ENCODE results near the gene ZNF142. TPM values are rescaled to one million over a fixed set of nuclear protein-coding genes. Genes with fewer than 3 reads are reported as not detected.

The ZNF142 gene
- total RNA-seq, 1 donor from 2014 or later, result 5.1 TPM

GRCh38 chr2:218655751-218656150 is 3.7 kb downstream of the ZNF142 start:
- no peak for DNase-seq (ENCODE audit: low spot score)

- DNase-seq (ENCODE audit: low spot score), result no peak
Observed at GRCh38 chr2:218648787-218649100, 10.7 kb downstream of the ZNF142 start.

- peak; percentile 53 for DNase-seq (ENCODE audit: low spot score)
Observed at GRCh38 chr2:218648088-218648786, 11.2 kb downstream of the ZNF142 start.

- DNase-seq (ENCODE audit: low spot score), result no peak
Observed at GRCh38 chr2:218645126-218645525, 14.3 kb downstream of the ZNF142 start.

- no peak for DNase-seq (ENCODE audit: low spot score)
Observed at GRCh38 chr2:218644721-218645120, 14.7 kb downstream of the ZNF142 start.

DNA sequence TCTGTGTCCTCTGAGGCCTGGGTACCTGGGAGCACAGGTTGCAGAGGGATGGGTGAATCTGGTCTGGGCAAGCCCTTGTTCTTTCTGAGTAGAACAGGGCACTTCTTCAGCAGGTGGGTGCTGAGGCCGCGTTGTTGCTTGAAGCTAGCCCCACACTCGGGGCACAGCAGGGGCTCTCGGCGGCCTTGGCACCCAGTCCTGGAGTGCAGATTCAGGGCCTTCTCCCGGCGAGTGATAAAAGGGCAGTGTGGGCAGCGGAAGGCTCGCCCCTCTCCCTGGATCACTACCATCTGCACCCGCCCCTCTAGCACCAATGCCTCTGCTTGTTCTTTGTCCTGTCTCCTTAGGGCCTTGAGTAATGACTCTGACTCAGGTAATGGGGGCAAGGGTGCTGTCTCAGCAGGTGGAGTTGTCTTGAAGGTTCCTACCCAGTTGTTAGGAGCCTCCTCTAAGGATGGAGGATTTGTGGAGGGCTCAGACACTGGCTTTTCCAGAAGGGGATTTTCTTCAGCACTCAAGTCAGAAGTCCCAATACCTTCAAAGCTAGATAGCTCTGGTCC is 15.6 kb downstream of the ZNF142 start:
- no peak for DNase-seq (ENCODE audit: low spot score)

DNA sequence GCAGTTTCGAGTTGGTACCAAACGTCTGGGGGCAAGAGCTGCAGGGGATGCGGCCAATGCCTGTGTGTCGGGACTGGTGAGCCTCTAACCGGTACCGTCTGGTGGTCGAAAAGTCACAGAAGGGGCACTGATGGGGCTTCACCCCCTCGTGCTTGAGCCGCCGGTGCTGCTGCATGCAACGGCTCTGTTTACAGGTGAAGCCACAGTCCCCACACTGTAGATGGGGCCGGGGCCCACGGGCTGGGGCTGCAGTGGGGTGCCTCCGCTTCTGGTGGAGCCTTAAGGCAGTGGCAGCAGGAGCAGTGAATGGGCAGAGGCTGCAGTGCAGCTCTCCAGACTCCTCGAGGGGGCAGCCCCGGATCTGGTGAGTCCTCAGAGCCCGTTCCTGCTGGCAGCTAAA is 16.6 kb downstream of the ZNF142 start:
- no peak for DNase-seq (ENCODE audit: low spot score)

DNA sequence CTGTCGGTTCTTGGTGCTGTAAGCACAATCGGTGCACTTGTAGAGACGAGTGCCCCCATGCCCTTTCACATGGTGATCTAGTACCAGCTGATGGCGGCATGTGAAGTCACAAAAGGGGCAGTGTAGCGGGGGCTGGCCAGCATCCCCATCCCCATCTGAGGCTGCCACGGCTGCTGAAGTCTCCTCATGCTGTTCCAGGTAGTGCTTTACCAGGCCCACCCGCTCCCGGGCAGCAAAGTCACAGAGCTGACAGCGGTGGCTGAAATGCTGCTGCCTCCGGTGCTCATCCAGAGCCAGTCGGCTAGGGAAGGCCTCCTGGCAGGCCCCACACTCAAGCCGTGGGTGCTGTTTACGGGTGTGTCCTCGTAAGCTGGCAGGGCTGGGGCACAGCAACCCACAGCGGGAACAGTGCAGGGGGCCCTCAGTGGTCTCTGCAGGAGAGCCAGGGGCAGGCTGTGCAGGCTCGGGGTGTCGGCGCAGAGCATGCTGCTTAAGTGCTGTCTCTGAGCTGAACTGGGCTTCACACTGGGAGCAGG is 17.2 kb downstream of the ZNF142 start:
- DNase-seq (ENCODE audit: low spot score), result no peak

DNA sequence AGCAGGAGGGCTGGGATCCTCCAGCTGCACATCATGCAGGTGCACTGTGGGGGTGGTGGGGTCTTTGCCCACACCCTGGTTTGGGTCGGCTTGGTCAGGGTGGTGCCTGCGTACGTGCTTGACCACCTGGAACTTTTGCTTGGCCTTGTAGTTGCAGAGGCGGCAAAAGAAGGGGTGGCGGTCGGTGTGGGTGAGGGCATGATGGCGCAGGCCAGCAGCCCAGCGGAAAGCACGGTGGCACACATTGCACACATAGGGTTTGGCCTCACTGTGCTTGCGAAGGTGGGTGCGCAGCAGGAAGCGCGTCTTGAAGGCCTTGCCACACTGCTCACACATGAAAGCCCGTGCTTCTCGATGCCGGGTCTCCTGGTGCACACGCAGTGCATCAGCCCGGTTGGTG is 21.1 kb downstream of the ZNF142 start:
- no peak for DNase-seq (ENCODE audit: low spot score)

DNA sequence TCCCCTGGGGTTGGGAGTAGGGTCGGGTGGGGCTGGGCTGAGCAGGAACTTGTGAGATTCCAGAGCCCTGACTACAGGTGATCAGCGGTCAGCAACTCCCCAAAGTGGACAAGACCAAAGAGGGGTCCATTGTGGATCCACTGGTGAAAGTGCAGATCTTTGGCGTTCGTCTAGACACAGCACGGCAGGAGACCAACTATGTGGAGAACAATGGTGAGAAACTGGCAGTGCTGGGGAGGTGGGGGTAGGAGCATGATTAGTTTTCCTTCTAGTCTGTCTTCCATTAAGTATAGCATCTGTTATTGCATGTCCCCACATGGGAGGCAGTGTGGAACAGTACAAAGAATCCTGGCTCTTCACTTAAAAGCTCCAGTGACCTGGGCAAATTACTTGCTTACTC is 23.7 kb downstream of the ZNF142 start:
- DNase-seq (ENCODE audit: low spot score), result no peak

DNA sequence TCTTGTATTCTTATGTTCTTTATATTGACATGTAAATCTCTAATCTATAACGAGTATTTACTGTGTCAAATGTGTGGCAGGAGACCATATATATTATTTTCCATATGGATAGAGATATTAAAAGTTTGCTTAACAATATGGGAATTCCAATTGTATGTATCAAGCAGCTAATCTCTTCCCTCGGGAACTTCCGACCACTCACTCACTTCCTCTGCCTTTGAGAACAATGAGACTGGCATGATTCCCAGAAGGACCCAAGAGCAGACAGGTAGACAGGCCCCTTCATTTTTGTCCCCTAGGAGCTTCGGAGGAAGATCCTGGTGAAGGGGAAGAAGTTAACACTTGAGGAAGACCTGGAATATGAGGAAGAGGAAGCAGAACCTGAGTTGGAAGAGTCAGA is 27.6 kb downstream of the ZNF142 start:
- no peak for DNase-seq (ENCODE audit: low spot score)

- no peak for DNase-seq (ENCODE audit: low spot score)
Observed at GRCh38 chr2:218627939-218628338, 31.5 kb downstream of the ZNF142 start.

DNA sequence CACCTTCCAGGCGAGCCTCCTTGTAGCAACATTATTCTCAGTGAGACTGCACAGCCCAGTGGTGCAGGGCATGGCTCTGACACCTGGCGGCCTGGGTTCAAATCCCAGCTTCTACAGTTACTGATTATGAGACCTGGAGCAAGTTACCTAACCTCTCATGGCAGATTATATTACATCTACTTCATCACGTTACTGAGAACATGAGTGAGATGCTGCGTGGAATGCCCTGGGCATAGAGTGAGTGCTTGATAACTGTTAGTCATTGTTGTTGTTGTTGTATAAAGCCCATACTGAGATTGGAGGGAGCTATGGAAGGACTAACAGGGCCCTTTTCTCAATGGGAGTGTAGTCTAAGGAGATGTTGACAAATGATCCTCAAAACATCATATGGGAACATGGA is 33.1 kb downstream of the ZNF142 start:
- DNase-seq (ENCODE audit: low spot score), result no peak

GRCh38 chr2:218623366-218623705 is 36.1 kb downstream of the ZNF142 start:
- DNase-seq (ENCODE audit: low spot score), result no peak

DNA sequence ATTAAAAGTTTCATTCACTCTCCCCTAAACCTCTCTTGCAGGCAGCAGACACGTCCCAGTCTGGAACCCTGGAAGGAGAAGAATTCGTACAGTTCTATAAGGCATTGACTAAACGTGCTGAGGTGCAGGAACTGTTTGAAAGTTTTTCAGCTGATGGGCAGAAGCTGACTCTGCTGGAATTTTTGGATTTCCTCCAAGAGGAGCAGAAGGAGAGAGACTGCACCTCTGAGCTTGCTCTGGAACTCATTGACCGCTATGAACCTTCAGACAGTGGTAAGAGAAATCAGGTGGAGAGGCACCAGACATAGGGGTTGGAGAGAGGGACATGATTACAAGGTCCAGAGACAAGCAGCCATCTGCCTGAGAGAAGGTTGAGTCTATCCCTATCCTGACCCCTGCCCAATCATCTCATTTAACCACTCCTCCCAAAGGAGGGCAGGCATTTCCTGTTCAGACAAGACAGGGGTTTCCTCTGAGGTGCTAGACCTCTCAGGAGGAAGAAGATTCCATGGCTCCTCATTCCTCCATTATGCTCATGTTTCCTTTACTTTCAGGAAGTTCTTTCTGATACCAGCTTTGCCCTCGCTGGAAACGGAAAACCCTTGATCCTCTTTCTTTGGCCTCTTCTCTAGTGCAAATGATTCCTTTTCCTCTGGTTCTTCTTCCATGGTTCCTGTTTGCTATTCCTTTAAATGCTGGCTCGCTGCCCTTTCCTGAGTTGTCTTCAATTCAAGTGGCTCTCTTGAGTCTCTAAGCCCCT is 36.6 kb downstream of the ZNF142 start:
- no peak for DNase-seq (ENCODE audit: low spot score)

GRCh38 chr2:218621007-218621406 is 38.4 kb downstream of the ZNF142 start:
- DNase-seq (ENCODE audit: low spot score), result no peak

GRCh38 chr2:218618102-218618860 is 41.1 kb downstream of the ZNF142 start:
- DNase-seq (ENCODE audit: low spot score), result no peak

GRCh38 chr2:218615868-218616315 is 43.5 kb downstream of the ZNF142 start:
- no peak for DNase-seq (ENCODE audit: low spot score)

DNA sequence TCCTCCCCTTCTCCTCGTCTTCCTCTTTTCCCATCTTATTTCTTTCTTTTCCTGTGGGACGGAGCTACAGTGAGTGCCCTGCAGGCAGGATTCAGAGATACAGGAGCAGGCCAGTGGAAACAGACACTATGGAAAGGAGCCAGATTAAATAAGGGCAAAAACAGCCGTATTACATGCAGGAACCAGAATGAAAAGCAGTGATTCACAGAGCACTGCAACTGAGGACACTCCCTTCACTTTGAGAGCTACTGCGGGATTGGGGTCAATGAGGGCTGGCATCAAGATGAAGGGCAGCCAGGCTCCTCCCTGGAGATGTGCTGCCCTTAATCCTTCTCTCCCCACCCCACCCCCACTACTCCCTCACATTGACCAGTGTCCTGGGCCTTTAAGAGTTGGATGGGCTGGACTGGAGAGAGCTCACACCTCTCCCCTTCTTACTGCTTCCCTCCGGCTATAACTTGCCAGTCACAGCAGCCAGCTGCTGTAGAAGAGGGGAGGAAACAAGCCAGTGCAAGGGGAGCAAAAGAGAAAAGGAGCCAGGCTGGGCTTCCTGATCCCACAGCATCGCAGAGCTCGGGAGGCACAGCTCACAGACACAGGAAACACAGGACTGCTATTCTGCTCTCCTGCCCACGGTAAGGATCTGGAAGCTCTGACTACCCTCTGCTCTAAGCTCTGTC is 51.8 kb downstream of the ZNF142 start, which contains the start of gene PLCD4:
Gene PLCD4, plus strand, starts transcription at position 464 of the 680 bp plus-strand sequence. CDS start 7,841 bp downstream, outside the sequence.
- peak; percentile 85 for DNase-seq (ENCODE audit: low spot score)

DNA sequence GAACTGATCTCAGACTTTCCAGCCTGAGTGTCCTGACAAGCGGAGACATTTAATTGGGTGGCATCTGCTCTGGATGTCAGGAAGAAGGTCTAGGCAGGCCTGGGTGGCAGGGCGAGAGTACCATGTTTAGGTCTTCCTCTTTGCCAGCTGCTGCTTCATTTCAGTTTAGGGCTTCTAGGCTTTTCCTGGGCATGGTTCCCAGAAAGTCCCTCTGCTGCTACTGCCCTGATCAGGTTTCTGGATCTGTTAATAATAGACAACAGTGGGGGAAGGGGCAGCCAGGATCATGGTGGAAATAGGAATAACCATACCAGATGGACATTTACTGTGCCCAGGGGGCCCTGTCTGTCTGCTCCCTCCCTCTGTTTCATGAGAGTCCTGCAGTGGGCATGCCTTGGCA is 54.0 kb downstream of the ZNF142 start:
- peak; percentile 20 for DNase-seq (ENCODE audit: low spot score)

Data from umbilical cord (tissue), 2 donors.